Measurements from ENCODE around the gene YJEFN3.

Gene YJEFN3

GRCh38 chr19:19532806-19533701, 4.3 kb downstream of the YJEFN3 start:
- H3K27me3 ChIP-seq (replicated peaks; ENCODE audit: control insufficient read depth, insufficient read depth, low read length, poor library complexity, severe bottlenecking), result no peaks in the 10 kb centered on the region
- no peak for DNase-seq
- peaks cover 11% of the 10 kb centered on the region for H3K36me3 ChIP-seq (ENCODE audit: control insufficient read depth, insufficient read depth, low read length)
- H3K9me3 ChIP-seq (ENCODE audit: control insufficient read depth, low read length), result no peaks in the 10 kb centered on the region
- no peak overlapping the region for H3K27ac ChIP-seq (ENCODE audit: insufficient read depth, low read length, poor library complexity, severe bottlenecking)
- peaks cover 16% of the 10 kb centered on the region for H3K4me1 ChIP-seq (ENCODE audit: control insufficient read depth, insufficient read depth, low read length, poor library complexity, severe bottlenecking)
- no peak overlapping the region for H3K4me3 ChIP-seq (ENCODE audit: insufficient read depth, low read depth, low read length, poor library complexity, severe bottlenecking)

GRCh38 chr19:19533841-19534240, 5.1 kb downstream of the YJEFN3 start:
- peaks cover 6% of the 10 kb centered on the region for H3K36me3 ChIP-seq (ENCODE audit: control insufficient read depth, insufficient read depth, low read length)
- no peak for DNase-seq
- H3K9me3 ChIP-seq (ENCODE audit: control insufficient read depth, low read length), result no peaks in the 10 kb centered on the region
- H3K27me3 ChIP-seq (replicated peaks; ENCODE audit: control insufficient read depth, insufficient read depth, low read length, poor library complexity, severe bottlenecking), result no peaks in the 10 kb centered on the region
- H3K4me1 ChIP-seq (ENCODE audit: control insufficient read depth, insufficient read depth, low read length, poor library complexity, severe bottlenecking), result peaks cover 23% of the 10 kb centered on the region
- no peak overlapping the region for H3K27ac ChIP-seq (ENCODE audit: insufficient read depth, low read length, poor library complexity, severe bottlenecking)
- no peak overlapping the region for H3K4me3 ChIP-seq (ENCODE audit: insufficient read depth, low read depth, low read length, poor library complexity, severe bottlenecking)

GRCh38 chr19:19534556-19535265, 6.0 kb downstream of the YJEFN3 start:
- H3K4me1 ChIP-seq (ENCODE audit: control insufficient read depth, insufficient read depth, low read length, poor library complexity, severe bottlenecking), result peaks cover 23% of the 10 kb centered on the region
- no peak for DNase-seq
- H3K36me3 ChIP-seq (ENCODE audit: control insufficient read depth, insufficient read depth, low read length), result no peaks in the 10 kb centered on the region
- no peak overlapping the region for H3K4me3 ChIP-seq (ENCODE audit: insufficient read depth, low read depth, low read length, poor library complexity, severe bottlenecking)
- no peaks in the 10 kb centered on the region for H3K27me3 ChIP-seq (replicated peaks; ENCODE audit: control insufficient read depth, insufficient read depth, low read length, poor library complexity, severe bottlenecking)
- no peaks in the 10 kb centered on the region for H3K9me3 ChIP-seq (ENCODE audit: control insufficient read depth, low read length)
- H3K27ac ChIP-seq (ENCODE audit: insufficient read depth, low read length, poor library complexity, severe bottlenecking), result no peak overlapping the region

GRCh38 chr19:19535311-19536191, 6.8 kb downstream of the YJEFN3 start:
- DNase-seq, result no peak
- Histone ChIP-seq H3K27ac (ENCODE audit: insufficient read depth, low read length, poor library complexity, severe bottlenecking) (no peak overlapping the region), H3K4me3 (ENCODE audit: insufficient read depth, low read depth, low read length, poor library complexity, severe bottlenecking) (no peak overlapping the region), H3K4me1 (ENCODE audit: control insufficient read depth, insufficient read depth, low read length, poor library complexity, severe bottlenecking) (peaks cover 25% of the 10 kb centered on the region), H3K27me3 (replicated peaks; ENCODE audit: control insufficient read depth, insufficient read depth, low read length, poor library complexity, severe bottlenecking) (no peaks in the 10 kb centered on the region), H3K36me3 (ENCODE audit: control insufficient read depth, insufficient read depth, low read length) (no peaks in the 10 kb centered on the region), H3K9me3 (ENCODE audit: control insufficient read depth, low read length) (no peaks in the 10 kb centered on the region)

- Histone ChIP-seq H3K4me1 (ENCODE audit: control insufficient read depth, insufficient read depth, low read length, poor library complexity, severe bottlenecking) (peaks cover 32% of the 10 kb centered on the region), H3K27ac (ENCODE audit: insufficient read depth, low read length, poor library complexity, severe bottlenecking) (no peak overlapping the region), H3K9me3 (ENCODE audit: control insufficient read depth, low read length) (no peaks in the 10 kb centered on the region), H3K27me3 (replicated peaks; ENCODE audit: control insufficient read depth, insufficient read depth, low read length, poor library complexity, severe bottlenecking) (no peaks in the 10 kb centered on the region), H3K4me3 (ENCODE audit: insufficient read depth, low read depth, low read length, poor library complexity, severe bottlenecking) (peak overlapping the region; percentile 19), H3K36me3 (ENCODE audit: control insufficient read depth, insufficient read depth, low read length) (no peaks in the 10 kb centered on the region)
- DNase-seq, result peak in 1 of 3 donors; percentile 47
Measured at GRCh38 chr19:19537075-19538048, 8.7 kb downstream of the YJEFN3 start.

- H3K4me1 ChIP-seq (ENCODE audit: control insufficient read depth, insufficient read depth, low read length, poor library complexity, severe bottlenecking), result peaks cover 25% of the 10 kb centered on the region
- H3K27ac ChIP-seq (ENCODE audit: insufficient read depth, low read length, poor library complexity, severe bottlenecking), result no peak within 1 kb of the TSS
- peak in 2 of 3 donors; percentile 29 to 39 for DNase-seq
- no peaks in the 10 kb centered on the region for H3K9me3 ChIP-seq (ENCODE audit: control insufficient read depth, low read length)
- no peaks in the 10 kb centered on the region for H3K27me3 ChIP-seq (replicated peaks; ENCODE audit: control insufficient read depth, insufficient read depth, low read length, poor library complexity, severe bottlenecking)
- peak within 1 kb of the TSS; percentile 19 for H3K4me3 ChIP-seq (ENCODE audit: insufficient read depth, low read depth, low read length, poor library complexity, severe bottlenecking)
- H3K36me3 ChIP-seq (ENCODE audit: control insufficient read depth, insufficient read depth, low read length), result no peaks in the 10 kb centered on the region
Measured at GRCh38 chr19:19538061-19538784, 9.5 kb downstream of the YJEFN3 start, which contains the start of gene CILP2. TSS of gene CILP2 (plus strand) at chr19:19538265. CDS start at chr19:19538350, 85 bp downstream.

- Histone ChIP-seq H3K9me3 (ENCODE audit: control insufficient read depth, low read length) (no peaks in the 10 kb centered on the region), H3K36me3 (ENCODE audit: control insufficient read depth, insufficient read depth, low read length) (no peaks in the 10 kb centered on the region), H3K4me1 (ENCODE audit: control insufficient read depth, insufficient read depth, low read length, poor library complexity, severe bottlenecking) (peaks cover 25% of the 10 kb centered on the region), H3K4me3 (ENCODE audit: insufficient read depth, low read depth, low read length, poor library complexity, severe bottlenecking) (peak overlapping the region; percentile 19), H3K27ac (ENCODE audit: insufficient read depth, low read length, poor library complexity, severe bottlenecking) (no peak overlapping the region), H3K27me3 (replicated peaks; ENCODE audit: control insufficient read depth, insufficient read depth, low read length, poor library complexity, severe bottlenecking) (no peaks in the 10 kb centered on the region)
- DNase-seq, result no peak
Measured at GRCh38 chr19:19538785-19539166, 10.1 kb downstream of the YJEFN3 start.

GRCh38 chr19:19539698-19540063, 11.0 kb downstream of the YJEFN3 start:
- H3K9me3 ChIP-seq (ENCODE audit: control insufficient read depth, low read length), result no peaks in the 10 kb centered on the region
- no peaks in the 10 kb centered on the region for H3K27me3 ChIP-seq (replicated peaks; ENCODE audit: control insufficient read depth, insufficient read depth, low read length, poor library complexity, severe bottlenecking)
- peaks cover 25% of the 10 kb centered on the region for H3K4me1 ChIP-seq (ENCODE audit: control insufficient read depth, insufficient read depth, low read length, poor library complexity, severe bottlenecking)
- H3K4me3 ChIP-seq (ENCODE audit: insufficient read depth, low read depth, low read length, poor library complexity, severe bottlenecking), result no peak overlapping the region
- no peak for DNase-seq
- H3K36me3 ChIP-seq (ENCODE audit: control insufficient read depth, insufficient read depth, low read length), result no peaks in the 10 kb centered on the region
- no peak overlapping the region for H3K27ac ChIP-seq (ENCODE audit: insufficient read depth, low read length, poor library complexity, severe bottlenecking)

Measured in effector memory CD4-positive, alpha-beta T cell (primary cell).